Endothelial cell of umbilical vein (primary cell): ENCODE data around the gene KIAA0825. TPM values are rescaled to one million over a fixed set of nuclear protein-coding genes. Genes with fewer than 3 reads are reported as not detected.

Source experiments
- BruUV-seq: library from RNA; stranded (reverse); fragments of 400-500 nt; replicated peaks from 2 replicates; lab custom pipeline; 2021; lab: Mats Ljungman, UMichigan
- CTCF ChIA-PET: fragments of 300-600, 350-600 bp; sonication (Branson Sonifier 250); formaldehyde crosslinking; loops from one replicate; lab custom pipeline; 2021; ENCODE audit warnings: antibody characterized with exemption, inconsistent platforms; lab: Charles Lee
- POLR2A ChIA-PET: fragments of 300-600, 350-600 bp; sonication (Branson Sonifier 250); formaldehyde crosslinking; loops from one replicate; lab custom pipeline; 2021; ENCODE audit warnings: antibody characterized with exemption, inconsistent platforms; lab: Charles Lee
- DNase-seq: peaks from one replicate; pipeline ENCODE4 v3.0.0-alpha.2; 2011; ENCODE audit warnings: low read depth, low spot score
- FAIRE-seq: peaks from 2 replicates; lab custom pipeline; 2011; peaks lifted over from hg19 to GRCh38; lab: Jason Lieb, UNC
- H2AFZ ChIP-seq: 2 replicates; pipeline ENCODE4 v1.6.0; 2012; ENCODE audit warnings: low read depth, low read length, control low read depth, inconsistent platforms
- H3K27ac ChIP-seq: 2 replicates; pipeline ENCODE4 v1.5.1; 2011; ENCODE audit warnings: low read depth, mild to moderate bottlenecking, control low read depth, low read length, moderate library complexity; ENCODE audit not compliant: insufficient read depth
- H3K27me3 ChIP-seq, 2 experiments: 2 replicates each; pipeline versions ENCODE4 v1.6.0 to v1.6.1; 2011; ENCODE audit warnings: low read length in 2 of 2, mixed read lengths in 1 of 2; ENCODE audit not compliant: control insufficient read depth in 2 of 2, insufficient read depth in 2 of 2
- H3K36me3 ChIP-seq, 2 experiments: 2 replicates in 1 of 2; 3 replicates in 1 of 2; pipeline ENCODE4 v1.5.1; 2011; ENCODE audit warnings: low read length in 2 of 2, mild to moderate bottlenecking in 1 of 2, moderate library complexity in 1 of 2; ENCODE audit not compliant: control insufficient read depth in 2 of 2, insufficient read depth in 2 of 2; ENCODE audit errors: extremely low read depth in 1 of 2
- H3K4me1 ChIP-seq: 3 replicates; pipeline ENCODE4 v1.5.1; 2011; ENCODE audit warnings: mild to moderate bottlenecking, low read length; ENCODE audit not compliant: control insufficient read depth, insufficient read depth; ENCODE audit errors: extremely low read depth
- H3K4me2 ChIP-seq: 2 replicates; pipeline ENCODE4 v1.6.1; 2011; ENCODE audit warnings: low read length, control low read depth, mixed read lengths; ENCODE audit not compliant: insufficient read depth
- H3K4me3 ChIP-seq, 3 experiments: fragments of 200-600 bp in 1 of 3; sonication (generic), shearing (Covaris generic) in 1 of 3; replicated peaks in 1 of 3; 2 replicates each; pipeline ENCODE4 v1.5.1; 2011 to 2016; ENCODE audit warnings: control low read depth in 3 of 3, low read length in 3 of 3, mild to moderate bottlenecking in 2 of 3, inconsistent platforms in 1 of 3, low read depth in 1 of 3, moderate library complexity in 1 of 3; ENCODE audit not compliant: insufficient read depth in 1 of 3
- H3K79me2 ChIP-seq: 2 replicates; pipeline ENCODE4 v1.6.0; 2012; ENCODE audit warnings: low read length, inconsistent platforms; ENCODE audit not compliant: control insufficient read depth, insufficient read depth
- H3K9ac ChIP-seq: replicated peaks from 2 replicates; pipeline ENCODE3; 2011; ENCODE audit warnings: low read length, control low read depth; ENCODE audit not compliant: insufficient read depth; ENCODE audit errors: extremely low read depth
- H3K9me1 ChIP-seq: replicated peaks from 3 replicates; pipeline ENCODE4 v1.6.0; 2011; ENCODE audit warnings: mild to moderate bottlenecking, low read length; ENCODE audit not compliant: control insufficient read depth, insufficient read depth; ENCODE audit errors: extremely low read depth
- H3K9me3 ChIP-seq: replicated peaks from 2 replicates; pipeline ENCODE4 v1.5.1; 2012; ENCODE audit warnings: low read length, inconsistent platforms; ENCODE audit not compliant: control insufficient read depth, insufficient read depth
- H4K20me1 ChIP-seq: replicated peaks from 2 replicates; pipeline ENCODE3; 2011; ENCODE audit warnings: mild to moderate bottlenecking, low read length; ENCODE audit not compliant: control insufficient read depth, insufficient read depth; ENCODE audit errors: extremely low read depth
- EZH2 ChIP-seq: IDR thresholded peaks from 2 replicates; pipeline ENCODE4 v1.6.1; 2012; ENCODE audit warnings: borderline replicate concordance, low read depth, mild to moderate bottlenecking, moderate library complexity, low read length, inconsistent platforms; ENCODE audit not compliant: severe bottlenecking
- FOS ChIP-seq: IDR thresholded peaks from 2 replicates; pipeline ENCODE4 v1.6.1; 2011; ENCODE audit warnings: mild to moderate bottlenecking, low read length, moderate library complexity, borderline replicate concordance; ENCODE audit not compliant: insufficient read depth
- GATA2 ChIP-seq: IDR thresholded peaks from 2 replicates; pipeline ENCODE4 v1.7.0; 2011; ENCODE audit warnings: low read depth, mild to moderate bottlenecking, moderate library complexity, mixed read lengths, low read length; ENCODE audit not compliant: insufficient read length, insufficient read depth
- JUN ChIP-seq: IDR thresholded peaks from 2 replicates; pipeline ENCODE4 v1.6.1; 2011; ENCODE audit warnings: borderline replicate concordance, low read depth; ENCODE audit not compliant: insufficient read length, insufficient read depth
- MYC ChIP-seq: IDR thresholded peaks from one replicate; pipeline ENCODE4 v1.6.1; 2011; ENCODE audit warnings: mild to moderate bottlenecking, low read depth, low read length
- POLR2A ChIP-seq: IDR thresholded peaks from 2 replicates; pipeline ENCODE4 v1.6.1; 2012; ENCODE audit warnings: low read depth, mild to moderate bottlenecking, control low read depth, low read length
- POLR2AphosphoS5 ChIP-seq: IDR thresholded peaks from 2 replicates; pipeline ENCODE4 v1.6.1; 2012; ENCODE audit warnings: low read depth, mild to moderate bottlenecking, control low read depth, low read length, moderate library complexity; ENCODE audit not compliant: insufficient read depth
- dilution Hi-C: fragments of 300-500 bp; cut with MboI; formaldehyde crosslinking; loops from one replicate; pipeline ENCODE4 v1.15.0; 2019; ENCODE audit warnings: low sequenced_read_pairs; ENCODE audit not compliant: extremely low pct_ligation_motif_present
- intact Hi-C: fragments of 100-400 bp; cut with micrococcal nuclease; formaldehyde crosslinking; loops from one replicate; pipeline ENCODE4 v1.10.0; 2022
- polyA plus RNA-seq, 4 experiments: library from polyadenylated mRNA; depleted of rRNA in 3 of 4; stranded (reverse) in 3 of 4; unstranded in 1 of 4; fragments of >200 nt; gene quantifications; 2 replicates each; pipeline versions ENCODE4 v1.2.1 to v1.2.3, GENCODE V29; 2011 to 2012; ENCODE audit warnings: missing spikeins in 1 of 4
- total RNA-seq: library from RNA; stranded (reverse); gene quantifications from 2 replicates; pipeline ENCODE4 v1.2.3, GENCODE V29; 2021
- TF ChIP-seq, protein P1 (sequence below): IDR thresholded peaks from 2 replicates; pipeline ENCODE4 v1.6.1; 2011; ENCODE audit not compliant: insufficient read depth, insufficient read length
- TF ChIP-seq, protein P2 (sequence below), 2 donors: IDR thresholded peaks; 1 replicate in 1 of 2; 2 replicates in 1 of 2; pipeline ENCODE4 v1.5.1; 2011; ENCODE audit warnings: low read length in 2 of 2, mild to moderate bottlenecking in 2 of 2, moderate library complexity in 2 of 2, control low read depth in 1 of 2, inconsistent platforms in 1 of 2, low read depth in 1 of 2; ENCODE audit not compliant: insufficient read depth in 1 of 2; ENCODE audit errors: extremely low read depth in 1 of 2

KIAA0825 gene
- total and polyA plus RNA-seq, 2 donors (not counting 3 experiments of a cell fraction or from before 2014, with no cell fraction given): 0.15 to 1.1 TPM

DNA sequence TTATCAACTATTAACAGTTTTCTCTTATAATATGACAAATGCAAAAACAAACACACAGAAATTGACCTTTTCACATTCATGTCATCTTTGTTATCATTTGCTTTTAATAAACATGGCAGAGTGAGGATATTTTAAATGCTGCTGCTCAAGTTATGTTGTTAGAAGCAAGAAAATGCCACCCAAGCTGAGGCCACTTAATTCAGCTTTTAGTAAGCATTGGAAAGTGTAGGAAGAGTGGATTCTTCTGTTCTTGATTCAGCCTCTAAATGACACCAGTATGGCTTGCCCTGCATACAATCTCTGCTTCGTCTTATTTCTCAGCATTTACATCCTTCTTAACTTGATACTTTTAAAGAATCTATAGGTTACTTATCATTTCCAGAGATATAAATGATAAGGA, 456.6 kb downstream of the KIAA0825 start:
- Histone ChIP-seq H3K4me1 (no peaks in the 10 kb centered on the region), H3K79me2 (no peaks in the 10 kb centered on the region), H4K20me1 (no peaks in the 10 kb centered on the region), H3K27ac (no peak overlapping the region), H3K9me3 (no peaks in the 10 kb centered on the region), H3K36me3 (no peaks in the 10 kb centered on the region), H3K9me1 (no peaks in the 10 kb centered on the region), H3K27me3 (no peaks in the 10 kb centered on the region), H2AFZ (no peak overlapping the region), H3K4me2 (no peak overlapping the region), H3K4me3 (no peak overlapping the region), H3K9ac (no peak overlapping the region)
- dilution Hi-C loops: no loop called here
- intact Hi-C loops: no loop called here
- ChIA-PET POLR2A (no interaction called here), CTCF (interaction anchor here (0.9 kb wide), 1 partner anchor 12 kb away, joined by 3 read pairs; no protein-coding TSS in a partner anchor)
- BruUV-seq: no TSS peak
- no peak for DNase-seq
- TF ChIP-seq POLR2A (no peak), MYC (no peak), POLR2AphosphoS5 (no peak), JUN (no peak), EZH2 (no peak), FOS (no peak), GATA2 (no peak)
- TF ChIP-seq, protein P1, sequence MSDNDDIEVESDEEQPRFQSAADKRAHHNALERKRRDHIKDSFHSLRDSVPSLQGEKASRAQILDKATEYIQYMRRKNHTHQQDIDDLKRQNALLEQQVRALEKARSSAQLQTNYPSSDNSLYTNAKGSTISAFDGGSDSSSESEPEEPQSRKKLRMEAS: no peak
- TF ChIP-seq, protein P2, sequence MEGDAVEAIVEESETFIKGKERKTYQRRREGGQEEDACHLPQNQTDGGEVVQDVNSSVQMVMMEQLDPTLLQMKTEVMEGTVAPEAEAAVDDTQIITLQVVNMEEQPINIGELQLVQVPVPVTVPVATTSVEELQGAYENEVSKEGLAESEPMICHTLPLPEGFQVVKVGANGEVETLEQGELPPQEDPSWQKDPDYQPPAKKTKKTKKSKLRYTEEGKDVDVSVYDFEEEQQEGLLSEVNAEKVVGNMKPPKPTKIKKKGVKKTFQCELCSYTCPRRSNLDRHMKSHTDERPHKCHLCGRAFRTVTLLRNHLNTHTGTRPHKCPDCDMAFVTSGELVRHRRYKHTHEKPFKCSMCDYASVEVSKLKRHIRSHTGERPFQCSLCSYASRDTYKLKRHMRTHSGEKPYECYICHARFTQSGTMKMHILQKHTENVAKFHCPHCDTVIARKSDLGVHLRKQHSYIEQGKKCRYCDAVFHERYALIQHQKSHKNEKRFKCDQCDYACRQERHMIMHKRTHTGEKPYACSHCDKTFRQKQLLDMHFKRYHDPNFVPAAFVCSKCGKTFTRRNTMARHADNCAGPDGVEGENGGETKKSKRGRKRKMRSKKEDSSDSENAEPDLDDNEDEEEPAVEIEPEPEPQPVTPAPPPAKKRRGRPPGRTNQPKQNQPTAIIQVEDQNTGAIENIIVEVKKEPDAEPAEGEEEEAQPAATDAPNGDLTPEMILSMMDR (IDR thresholded peaks at IDR 0.05; ENCODE audit: extremely low read depth in 1 of 2, insufficient read depth in 1 of 2, low read depth in 1 of 2, low read length in 2 of 2): no peak
- no peak for FAIRE-seq
